Activated CD4-positive, alpha-beta T cell treated with anti-CD3 and anti-CD28 coated beads, Interleukin-2, amount 50 U/mL, for 24 hours (primary cell): ENCODE measurements around the gene IDI1.
"Not testable (repeated sequence)": the region's sequence is repeated elsewhere in the genome, so short reads cannot be mapped to it uniquely, and the experiment has no call there.

Experiments
- DNase-seq, 2 donors: peaks; one replicate each; pipeline ENCODE4 v3.0.0-alpha.2; 2020; ENCODE audit warnings: low read depth in 1 of 2, low spot score in 1 of 2

Gene IDI1

DNA sequence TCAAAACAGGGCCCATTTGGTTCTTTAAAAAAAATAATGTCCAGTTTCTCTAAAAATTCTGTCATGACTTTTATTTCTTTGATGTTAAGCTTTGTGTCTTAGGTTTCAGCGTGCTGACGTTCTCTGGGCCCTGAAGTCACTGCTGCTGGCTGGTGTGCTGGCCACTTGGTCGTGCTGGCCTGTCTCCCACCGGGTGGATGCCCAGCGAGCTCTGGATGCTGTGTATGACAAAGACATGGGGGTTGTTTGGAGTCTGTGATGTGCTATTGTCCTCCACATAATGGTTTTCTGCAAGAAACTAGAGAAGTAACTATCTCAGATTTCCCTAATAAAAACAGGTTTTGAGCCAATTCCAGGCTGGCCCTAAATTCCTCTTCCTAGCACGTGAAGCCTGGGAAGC lies 13.7 kb downstream of the IDI1 start:
- DNase-seq = no peak

DNA sequence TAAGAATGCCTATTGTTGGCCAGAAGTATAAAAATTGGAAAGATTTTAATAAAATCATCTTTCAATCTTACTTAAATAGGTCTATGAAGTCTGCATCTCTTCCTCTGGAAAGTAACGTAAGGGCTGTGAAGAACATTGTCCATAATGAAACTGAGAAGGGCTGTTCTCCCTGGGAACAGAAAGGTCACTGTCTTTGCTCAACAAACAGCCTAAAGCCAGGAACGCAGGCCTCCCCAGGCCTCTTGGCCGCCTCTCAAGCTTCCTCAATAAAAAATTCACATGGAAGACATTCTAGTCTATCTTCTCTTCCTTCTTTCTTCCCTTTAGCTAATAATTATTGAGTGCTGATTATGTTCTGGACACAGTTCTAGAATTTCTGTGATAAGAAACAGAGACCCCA lies 14.2 kb downstream of the IDI1 start:
- no peak for DNase-seq

DNA sequence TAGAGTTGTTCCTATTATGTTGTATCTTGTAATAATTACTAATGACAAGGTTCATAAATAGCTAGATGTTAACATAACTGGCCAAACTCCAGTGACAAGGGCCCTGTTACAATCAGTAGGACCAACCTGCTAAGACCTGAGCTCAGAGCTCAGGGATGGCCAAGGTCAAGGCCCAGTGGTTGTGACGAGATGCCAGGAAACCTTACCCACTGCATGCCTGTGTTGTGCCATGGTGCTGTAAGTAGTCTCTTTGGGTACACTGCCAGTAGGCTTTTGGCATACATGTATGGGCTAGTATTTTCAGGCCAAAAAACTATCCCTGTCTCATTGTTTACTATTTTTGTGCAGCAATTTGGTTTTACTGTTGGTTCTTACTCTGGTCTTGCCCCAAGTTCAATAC lies 15.3 kb downstream of the IDI1 start:
- no peak for DNase-seq

DNA sequence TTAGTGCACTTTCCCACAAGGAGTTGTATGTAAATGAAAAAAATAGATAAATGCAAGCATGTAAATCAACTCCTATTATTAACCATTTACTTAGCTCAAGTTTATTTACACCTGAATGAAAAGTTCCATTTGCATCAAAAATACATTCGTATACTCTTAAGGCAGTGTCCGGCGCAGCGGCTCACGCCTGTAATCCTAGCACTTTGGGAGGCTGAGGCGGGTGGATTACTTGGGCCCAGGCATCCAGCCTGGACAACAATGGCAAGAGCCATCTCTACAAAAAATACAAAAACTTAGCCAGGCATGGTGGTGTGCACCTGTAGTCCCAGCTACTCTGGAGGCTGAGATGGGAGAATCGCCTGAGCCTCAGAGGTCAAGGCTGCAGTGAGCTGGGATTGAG lies 19.1 kb downstream of the IDI1 start:
- DNase-seq = no peak

DNA sequence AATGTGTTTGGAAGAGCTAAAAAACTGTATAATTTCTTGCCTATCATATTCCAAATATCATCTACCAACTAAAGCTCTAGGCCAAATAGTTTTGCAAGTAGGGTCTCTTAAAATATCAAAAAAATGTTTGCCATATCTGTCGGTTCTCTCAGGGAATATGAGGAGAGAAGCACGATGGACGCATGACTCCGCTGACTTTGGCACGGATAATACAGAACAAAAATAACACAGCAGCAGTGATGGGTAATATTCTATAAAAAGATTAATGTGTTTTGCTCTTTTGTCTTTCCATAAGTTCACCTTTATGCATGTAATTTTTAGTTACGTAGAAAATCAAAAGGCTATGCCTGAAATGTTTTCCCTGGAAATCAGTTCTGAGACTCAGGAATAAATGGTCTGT lies 22.3 kb downstream of the IDI1 start:
- DNase-seq = no peak

DNA sequence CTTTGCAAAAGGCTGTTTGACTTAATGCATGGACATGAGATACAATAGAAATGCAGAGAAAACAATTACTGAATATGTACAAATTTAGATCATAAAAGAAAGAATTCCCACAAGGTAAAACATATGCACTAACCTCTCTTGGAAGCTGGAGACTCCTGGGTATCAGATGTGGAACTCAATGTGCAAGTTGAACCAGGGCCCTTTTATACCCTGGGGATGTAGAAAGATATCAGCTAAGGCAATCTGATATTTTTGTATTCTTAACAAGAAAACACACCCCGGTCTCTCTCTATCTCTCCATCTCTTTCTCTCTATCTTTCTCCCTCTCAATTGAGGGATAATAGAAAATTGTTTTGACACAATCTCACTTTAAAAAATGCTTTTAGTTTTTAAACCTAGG lies 23.2 kb downstream of the IDI1 start, which contains the start of gene IDI2:
Gene IDI2 (minus strand): TSS at position 177 of the 400 bp plus-strand sequence. CDS start 1,136 bp downstream, outside the sequence.
- DNase-seq = no peak

DNA sequence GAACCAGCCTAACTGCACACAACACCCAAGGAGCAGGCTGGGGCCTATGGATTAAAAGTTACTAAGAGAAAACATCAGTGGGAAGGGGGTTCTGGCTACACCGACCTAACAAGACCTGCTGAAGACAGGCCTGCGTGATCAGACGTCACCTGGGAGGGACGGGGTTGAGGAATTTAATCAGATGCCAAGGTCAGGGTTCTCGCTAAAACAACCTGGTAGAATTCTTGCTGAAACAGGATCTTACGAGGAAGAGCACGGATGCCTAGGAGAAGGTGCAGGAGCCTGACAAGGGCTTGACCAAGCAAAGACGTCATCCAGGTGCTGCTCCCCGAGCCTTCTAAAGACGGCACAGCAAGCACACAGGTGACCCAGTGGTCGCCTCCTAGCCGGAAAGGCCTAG lies 24.8 kb downstream of the IDI1 start:
- DNase-seq = no peak

DNA sequence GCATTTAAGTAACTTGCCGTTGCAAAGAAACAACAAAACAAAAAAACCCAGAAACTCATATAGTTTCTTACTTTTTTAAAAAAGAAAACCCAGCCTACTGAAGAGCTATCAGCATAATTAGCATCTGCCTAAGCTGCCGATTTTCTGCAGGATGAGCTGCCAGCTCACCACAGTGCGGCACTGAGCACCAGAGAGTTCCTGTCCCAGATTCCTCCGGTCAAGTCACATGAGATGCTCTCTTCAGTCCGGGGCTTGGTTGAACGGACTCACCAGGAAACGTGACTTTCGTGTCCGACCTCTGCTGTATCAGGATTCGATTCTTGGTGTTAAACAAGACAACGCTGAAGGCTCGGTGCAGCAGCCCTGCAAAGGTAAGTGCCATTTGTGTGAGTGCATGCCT lies 26.5 kb downstream of the IDI1 start:
- no peak for DNase-seq

DNA sequence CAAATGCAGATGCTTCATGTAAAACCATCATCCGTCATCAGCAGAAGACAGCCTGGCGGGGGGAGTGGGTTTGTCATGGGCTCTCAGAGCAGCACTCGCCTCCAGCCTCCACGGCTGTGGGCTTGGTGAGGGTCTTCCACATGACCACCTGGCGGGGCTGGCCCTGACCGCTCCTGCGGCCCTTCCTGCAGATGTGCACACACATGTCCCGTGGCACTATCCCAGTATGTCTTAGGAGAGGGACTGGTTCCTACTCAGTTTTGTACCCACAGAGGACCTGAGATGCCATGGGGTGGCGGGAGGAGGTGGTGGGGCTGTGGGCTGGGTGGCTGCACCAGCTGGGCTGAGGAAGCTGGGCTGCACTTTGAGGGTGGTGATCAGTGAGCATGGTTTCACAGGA lies 28.0 kb downstream of the IDI1 start:
- DNase-seq = no peak

DNA sequence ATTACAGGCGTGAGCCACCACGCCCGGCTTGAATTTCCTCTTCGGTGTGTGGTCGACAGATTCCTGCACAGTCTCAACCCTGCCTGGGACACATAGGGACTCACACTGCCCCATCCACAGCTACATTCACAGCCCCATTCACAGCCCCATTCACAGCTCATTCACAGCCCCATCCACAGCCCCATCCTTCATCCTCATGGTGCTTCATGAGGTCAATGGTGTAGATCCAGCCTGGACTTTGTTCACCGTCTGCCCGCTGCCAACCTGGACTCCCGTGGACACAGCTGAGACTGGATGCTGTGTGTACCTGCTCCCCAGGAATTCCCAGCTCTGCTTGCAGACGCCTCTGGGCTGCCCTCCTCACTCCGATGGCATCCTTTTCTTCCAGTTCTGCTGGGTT lies 28.5 kb downstream of the IDI1 start:
- no peak for DNase-seq

DNA sequence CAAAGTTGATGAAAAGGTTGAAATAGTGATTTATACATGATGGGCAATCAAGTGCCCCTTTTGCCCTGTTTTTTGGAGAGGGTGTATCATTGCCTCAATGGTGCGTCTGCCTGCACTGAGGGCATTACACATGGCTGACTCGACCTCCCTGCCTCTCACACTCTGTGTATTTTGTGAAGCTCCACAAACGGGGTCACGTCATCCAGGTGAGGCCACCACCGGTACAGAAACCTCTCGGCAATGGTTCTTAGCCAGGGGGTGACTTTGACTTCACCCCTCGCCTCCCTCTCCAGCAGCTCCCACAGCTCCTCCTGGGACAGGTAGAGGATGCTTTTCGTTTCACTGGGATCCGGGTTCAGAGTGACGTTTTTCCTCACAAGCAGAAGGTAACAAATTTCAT lies 29.6 kb downstream of the IDI1 start:
- no peak for DNase-seq

DNA sequence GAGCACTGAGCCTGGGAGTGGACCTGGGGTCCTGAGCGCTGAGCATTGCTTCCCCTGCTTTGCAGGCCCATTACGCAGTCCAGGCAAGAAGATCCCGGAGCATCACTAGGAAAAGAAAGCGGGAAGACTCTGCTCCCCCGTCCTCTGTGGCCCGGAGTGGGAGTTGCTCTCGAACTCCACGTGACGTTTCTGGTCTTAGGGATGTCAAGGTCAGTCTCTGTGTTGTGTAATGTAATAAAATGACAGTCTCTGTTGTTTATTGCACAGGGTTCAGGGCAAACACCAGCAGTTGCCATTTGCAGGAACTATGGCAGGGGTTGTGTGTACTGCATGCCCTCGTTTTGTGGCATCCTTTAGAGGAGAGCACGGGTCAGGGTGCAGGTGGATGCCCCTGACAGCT lies 33.2 kb downstream of the IDI1 start:
- DNase-seq = no peak

DNA sequence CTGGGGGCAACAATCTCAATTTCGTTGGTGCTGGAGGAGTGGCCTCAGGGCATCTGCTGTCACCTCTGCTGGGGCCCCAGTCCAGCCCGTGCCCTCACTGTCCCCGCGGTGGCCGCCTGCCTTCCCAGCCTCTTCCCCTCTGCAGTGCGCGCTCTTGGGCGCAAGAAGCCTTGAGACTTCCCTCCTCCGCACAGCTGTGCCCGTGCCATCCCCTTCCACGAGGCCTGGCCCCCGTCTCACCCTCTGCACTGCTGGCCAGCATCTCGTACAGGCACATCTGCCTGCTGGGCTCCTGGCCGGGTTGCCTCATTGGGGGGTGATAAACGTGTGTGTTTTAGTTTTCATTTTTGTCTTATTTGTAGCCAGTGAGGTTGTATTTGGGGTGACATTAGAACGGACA lies 37.2 kb downstream of the IDI1 start:
- no peak for DNase-seq

DNA sequence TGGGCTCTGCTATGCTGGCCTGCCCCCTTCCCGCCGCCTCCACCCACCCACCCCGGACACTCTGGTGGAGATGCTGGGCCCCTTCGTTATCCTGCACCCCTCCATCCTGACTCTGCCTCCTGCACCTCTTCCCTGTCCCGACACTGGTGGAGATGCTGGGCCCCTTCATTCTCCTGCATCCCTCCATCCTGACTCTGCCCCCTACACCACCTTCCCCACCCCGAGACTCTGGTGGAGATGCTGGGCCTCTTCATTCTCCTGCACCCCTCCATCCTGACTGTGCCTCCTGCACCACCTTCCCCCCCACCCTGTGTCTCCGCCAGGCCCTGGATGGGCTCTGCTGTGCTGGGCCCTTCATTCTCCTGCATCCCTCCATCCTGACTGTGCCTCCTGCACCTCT lies 38.2 kb downstream of the IDI1 start:
- no peak for DNase-seq

DNA sequence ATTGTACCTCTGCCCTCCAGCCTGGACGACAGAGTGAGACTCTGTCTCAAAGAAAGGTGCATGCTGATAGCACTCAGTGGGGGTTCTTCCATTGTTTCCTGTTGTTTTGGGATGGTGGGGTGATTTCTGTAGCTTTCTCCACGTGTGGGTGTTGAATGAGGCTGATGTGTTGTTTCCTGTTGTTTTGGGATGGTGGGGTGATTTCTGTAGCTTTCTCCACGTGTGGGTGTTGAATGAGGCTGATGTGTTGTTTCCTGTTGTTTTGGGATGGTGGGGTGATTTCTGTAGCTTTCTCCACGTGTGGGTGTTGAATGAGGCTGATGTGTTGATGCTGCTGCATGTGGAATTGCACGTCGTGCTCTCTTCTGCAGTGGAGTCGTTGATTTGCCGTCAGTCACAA lies 39.0 kb downstream of the IDI1 start:
- DNase-seq = not testable (repeated sequence)

DNA sequence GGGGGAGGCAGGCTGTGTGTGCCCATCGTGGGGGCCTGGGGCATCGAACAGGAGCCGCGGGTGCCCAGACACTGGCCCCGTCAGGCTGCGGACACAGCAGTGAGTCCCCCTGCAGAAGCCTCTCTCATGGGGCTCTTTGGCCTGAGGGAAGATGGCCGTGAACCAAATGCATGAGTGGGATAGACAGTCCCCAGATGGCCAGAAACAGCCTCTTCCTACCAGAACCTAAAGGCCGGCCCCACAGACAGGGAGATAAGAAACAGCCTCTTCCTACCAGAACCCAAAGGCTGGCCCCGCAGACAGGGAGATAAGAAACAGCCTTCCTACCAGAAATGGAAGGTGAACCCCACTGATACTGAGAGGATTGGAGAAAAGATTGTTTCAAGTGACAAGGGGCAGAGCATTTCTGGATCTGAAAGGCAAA lies 39.8 kb downstream of the IDI1 start:
- no peak for DNase-seq

DNA sequence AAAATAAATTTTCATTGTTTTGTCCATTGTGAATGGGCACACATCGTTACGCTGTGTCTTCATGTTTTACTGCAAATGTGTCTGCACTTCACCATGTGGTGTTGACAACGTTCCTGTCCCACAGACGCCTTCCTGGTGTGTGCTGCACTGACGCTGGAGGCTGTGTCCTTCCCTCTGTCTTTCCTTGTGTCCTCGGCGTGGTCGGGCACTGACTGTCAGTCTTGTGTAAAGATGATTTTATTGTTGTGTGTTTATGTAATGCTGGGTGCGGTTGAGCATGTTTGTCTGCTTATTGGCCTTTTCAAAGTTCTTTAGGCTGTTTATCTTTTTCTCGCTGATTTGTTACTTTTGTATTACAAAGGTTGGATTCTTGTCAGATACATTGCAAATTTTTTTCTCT lies 41.3 kb downstream of the IDI1 start:
- no peak for DNase-seq

DNA sequence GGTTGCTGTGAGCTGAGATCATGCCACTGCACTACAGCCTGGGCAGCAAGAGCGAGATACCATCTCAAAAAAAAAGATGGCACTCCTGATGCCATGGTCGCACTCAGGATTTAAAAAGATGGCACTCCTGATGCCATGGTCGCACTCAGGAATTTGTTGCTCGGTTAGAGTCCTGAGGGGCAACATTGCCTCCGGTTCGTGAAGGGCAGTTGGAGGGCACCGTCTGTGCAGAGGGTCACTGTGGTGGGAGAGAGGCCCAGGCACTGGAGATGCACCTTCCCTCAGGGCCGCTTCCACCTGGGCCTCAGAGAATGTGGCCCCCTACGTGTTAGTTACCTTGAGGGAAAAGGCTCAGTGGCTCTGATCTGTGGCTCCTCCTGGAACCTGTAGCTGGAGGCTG lies 42.3 kb downstream of the IDI1 start:
- DNase-seq = no peak

DNA sequence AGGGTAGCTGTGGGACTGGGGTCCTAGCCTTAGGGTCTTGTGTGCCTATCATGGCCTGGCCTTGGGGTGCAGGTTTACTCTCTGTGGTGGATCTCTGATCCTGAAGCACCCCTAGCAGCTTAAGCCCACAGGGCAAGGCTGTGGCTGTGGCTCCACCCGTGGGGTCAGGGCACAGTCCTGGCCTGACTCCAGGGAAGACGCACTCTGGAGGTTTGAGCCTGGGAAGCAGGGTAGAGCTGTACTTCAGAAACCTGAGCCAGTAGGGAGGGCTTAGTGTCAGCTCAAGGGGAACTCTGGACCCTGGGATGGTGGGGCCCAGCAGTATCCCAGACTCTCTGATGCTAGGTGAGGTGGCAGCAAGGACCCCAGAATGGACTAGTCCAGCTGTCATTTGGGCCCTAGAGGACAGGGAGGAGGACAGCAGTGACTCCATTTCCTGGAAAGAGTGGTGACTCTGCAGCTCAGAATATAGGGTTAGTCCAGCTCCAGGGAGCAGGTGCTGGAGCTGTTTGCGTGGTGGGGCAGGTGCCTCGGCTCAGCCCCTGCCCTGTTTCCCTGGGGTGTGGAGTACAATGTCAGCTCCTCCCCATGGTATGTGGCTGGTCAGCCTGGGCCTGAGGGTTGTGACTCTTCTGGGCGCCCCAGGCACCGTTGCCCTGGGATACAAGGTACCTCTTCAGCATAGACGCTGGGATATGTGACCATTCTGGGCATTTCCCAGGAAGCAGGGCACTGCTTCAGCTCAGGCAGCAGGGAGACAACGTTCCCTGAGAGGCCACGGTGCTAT lies 44.8 kb downstream of the IDI1 start:
- no peak for DNase-seq

DNA sequence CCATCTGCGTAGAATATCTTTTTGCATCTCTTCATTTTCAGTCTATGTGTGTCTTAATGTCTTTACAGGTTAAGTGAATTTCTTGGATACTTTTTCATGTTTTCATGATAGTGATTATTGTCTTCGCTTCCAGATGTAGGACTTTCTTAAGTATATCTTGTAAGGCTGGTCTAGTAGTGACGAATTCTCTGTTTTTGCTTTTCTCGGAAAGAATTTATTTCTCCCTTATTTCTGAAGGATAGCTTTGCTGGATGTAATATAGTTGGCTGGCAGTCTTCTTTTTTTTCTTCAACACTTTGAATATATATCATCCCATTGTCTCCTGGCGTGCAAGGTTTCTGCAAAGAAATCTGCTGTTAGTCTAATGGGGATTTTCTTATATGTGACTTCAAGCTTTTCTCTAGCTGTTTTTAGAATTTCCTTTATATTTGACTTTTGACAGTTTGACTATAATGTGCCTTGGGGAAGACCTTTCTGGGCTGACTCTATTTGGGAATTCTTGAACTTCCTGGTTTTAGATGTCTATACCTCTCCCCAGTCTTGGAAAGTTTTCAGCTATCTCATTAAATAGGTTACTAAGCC lies 46.4 kb downstream of the IDI1 start:
- no peak for DNase-seq

DNA sequence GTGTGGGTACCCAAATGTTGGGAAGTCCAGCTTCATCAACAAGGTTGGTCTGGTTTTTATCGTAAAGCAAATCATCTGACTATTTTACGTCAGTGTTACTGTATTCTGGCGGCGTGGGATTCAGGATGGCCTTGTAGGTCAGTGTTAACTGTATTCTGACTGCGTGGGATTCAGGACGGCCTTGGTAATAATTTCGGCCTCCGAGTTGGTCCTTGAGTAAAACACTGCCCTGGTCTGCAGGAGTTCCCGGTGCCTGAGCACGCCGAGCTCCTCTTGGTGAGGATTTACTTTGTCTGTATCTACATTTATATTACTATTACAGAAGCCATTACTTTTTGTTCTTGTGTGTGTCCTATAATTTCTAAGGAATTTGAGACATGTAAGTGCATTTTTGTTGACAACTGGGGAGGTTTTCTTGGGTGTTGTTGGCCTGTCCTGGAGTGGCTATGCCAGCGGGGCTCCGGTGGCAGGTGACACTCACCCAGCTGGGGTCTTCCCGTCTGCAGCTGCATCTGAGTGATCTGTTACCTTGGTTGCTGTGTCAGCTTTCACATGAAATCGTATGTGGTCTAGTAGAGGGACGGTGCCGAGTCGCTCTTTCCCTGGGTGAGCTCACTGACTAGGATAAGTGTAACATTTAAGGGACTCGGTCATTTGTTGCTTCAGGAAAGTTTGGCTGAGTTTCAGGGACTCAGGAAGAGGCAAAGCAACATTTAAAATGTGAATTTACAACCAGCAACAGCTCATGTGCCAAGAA lies 51.5 kb downstream of the IDI1 start:
- no peak for DNase-seq

DNA sequence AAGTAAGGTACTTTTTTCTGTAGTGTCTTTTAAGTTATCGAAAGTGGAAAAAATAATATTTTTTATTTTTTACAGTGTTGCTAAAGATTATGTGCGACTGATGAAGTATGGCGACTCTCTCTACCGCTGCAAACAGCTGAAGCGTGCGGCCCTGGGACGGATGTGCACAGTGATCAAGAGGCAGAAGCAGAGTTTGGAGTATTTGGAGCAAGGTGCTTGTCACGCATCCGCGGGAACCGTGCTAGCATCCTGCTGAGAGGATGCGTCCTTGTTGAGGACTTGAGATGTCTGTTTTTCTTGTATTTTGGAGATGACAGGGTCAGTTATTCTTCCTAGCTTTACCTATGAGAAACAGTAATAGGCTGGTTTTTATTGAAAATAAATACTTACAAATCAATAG lies 52.9 kb downstream of the IDI1 start:
- no peak for DNase-seq
